ENCODE data around the gene EVPL. TPM values are rescaled to one million over a fixed set of nuclear protein-coding genes. Genes with fewer than 3 reads are reported as not detected.

The EVPL gene
- total RNA-seq, 2 experiments from 2014 or later = 0.34 to 0.47 TPM

DNA sequence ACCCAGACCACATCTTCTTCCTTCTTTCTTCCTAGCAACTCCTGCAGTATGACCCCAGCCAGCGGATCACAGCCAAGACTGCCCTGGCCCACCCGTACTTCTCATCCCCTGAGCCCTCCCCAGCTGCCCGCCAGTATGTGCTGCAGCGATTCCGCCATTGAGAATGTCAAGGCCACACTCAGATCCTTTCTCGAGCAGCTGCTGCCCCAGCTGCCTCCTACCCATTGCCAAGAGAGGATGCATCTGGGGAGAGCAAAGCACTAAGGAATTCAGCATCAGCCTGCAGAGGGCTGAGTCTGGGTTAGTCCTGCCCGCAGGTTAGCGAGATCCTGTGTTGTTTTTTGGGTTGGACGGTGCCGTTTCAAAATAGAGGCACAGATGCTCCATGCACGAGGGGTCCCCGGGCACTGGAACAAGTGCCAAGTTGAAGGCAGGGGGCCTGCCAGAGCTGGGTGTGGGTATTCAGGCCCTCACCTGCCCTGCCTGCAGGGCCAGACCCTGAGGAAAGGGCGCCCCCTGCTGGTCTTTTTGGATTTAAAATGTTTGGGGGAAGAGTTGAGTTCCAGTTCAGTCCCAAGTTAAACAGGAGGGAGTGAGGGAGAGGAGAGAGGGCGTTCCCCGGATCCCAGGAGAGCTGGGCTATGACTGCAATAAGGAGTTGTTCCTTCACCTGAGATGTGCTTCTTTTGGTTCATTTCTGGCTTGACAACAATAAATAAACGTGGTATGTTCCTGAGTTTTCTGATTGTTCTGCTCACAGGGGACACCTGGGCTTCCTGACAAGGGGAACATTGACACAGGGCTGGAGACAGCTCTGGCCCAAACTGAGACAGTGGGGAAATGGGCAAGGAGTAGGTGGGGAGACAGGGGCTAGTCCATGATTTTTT is 21.6 kb downstream of the EVPL start:
- Mint-ChIP-seq H3K9me3 (ENCODE audit: insufficient read depth) (no peaks in the 10 kb centered on the region), H3K4me3 (no peak overlapping the region), H3K4me1 (ENCODE audit: low read depth) (peaks cover 8% of the 10 kb centered on the region), H3K36me3 (ENCODE audit: low read depth) (peaks cover 3% of the 10 kb centered on the region), H3K27ac (peak overlapping the region; percentile 45), H3K27me3 (ENCODE audit: low read depth) (no peaks in the 10 kb centered on the region)
- peak; percentile 89 for DNase-seq
- peak; percentile 68 for ATAC-seq
- ChIA-PET POLR2A (no interaction called here), CTCF (interaction anchor here (0.8 to 11.4 kb wide), 28 partner anchors 7 to 252 kb away, joined by 3 to 122 read pairs (median 4); partner anchors contain the start of genes ACOX1, FBF1, MRPL38 and TEN1)

DNA sequence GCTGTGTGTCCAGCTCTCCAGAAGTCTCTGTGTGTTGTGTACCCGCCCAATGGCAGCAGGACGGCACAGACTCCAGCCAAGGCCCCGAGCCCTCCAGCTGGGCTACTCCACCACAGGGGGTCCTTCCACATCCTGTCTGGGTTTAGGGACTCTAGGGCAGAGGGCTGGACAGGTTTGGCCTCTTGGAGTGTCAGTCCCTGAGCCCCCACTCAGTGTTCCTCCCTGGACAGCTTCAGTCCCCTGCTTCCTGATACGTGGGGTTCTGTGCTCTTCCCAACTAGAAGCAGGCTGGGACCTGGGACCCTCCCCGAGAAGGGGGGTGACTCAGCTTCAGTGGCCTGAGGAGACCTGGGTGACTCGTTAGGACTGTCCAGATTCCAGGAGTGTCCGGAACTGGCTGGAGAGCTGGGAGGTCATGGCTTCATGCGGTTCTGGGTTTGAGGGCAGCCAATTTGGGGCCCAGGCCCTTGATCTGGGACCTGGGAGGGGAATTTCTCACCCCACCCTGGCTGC is 22.3 kb downstream of the EVPL start:
- H3K36me3 Mint-ChIP-seq (ENCODE audit: low read depth) = peaks cover 3% of the 10 kb centered on the region
- H3K9me3 Mint-ChIP-seq (ENCODE audit: insufficient read depth) = no peaks in the 10 kb centered on the region
- ChIA-PET CTCF (interaction anchor here (0.8 to 11.4 kb wide), 24 partner anchors 8 to 251 kb away, joined by 3 to 122 read pairs (median 4); partner anchors contain the start of genes ACOX1, FBF1, MRPL38 and TEN1), POLR2A (no interaction called here)
- ATAC-seq = no peak
- H3K27ac Mint-ChIP-seq = no peak overlapping the region
- no peaks in the 10 kb centered on the region for H3K27me3 Mint-ChIP-seq (ENCODE audit: low read depth)
- H3K4me1 Mint-ChIP-seq (ENCODE audit: low read depth) = peaks cover 8% of the 10 kb centered on the region
- no peak overlapping the region for H3K4me3 Mint-ChIP-seq
- DNase-seq = no peak

- ChIA-PET CTCF (interaction anchor here (1.3 to 11.4 kb wide), 7 partner anchors 8 to 250 kb away, joined by 4 to 122 read pairs (median 8); partner anchors contain the start of gene MRPL38), POLR2A (no interaction called here)
- no peak for ATAC-seq
- Mint-ChIP-seq H3K4me1 (ENCODE audit: low read depth) (peaks cover 8% of the 10 kb centered on the region), H3K36me3 (ENCODE audit: low read depth) (peaks cover 3% of the 10 kb centered on the region), H3K27me3 (ENCODE audit: low read depth) (no peaks in the 10 kb centered on the region), H3K27ac (no peak overlapping the region), H3K4me3 (no peak overlapping the region), H3K9me3 (ENCODE audit: insufficient read depth) (no peaks in the 10 kb centered on the region)
- DNase-seq = no peak
Measured at GRCh38 chr17:76003915-76004314, 23.2 kb downstream of the EVPL start.

GRCh38 chr17:76002100-76002499 is 25.0 kb downstream of the EVPL start:
- CTCF ChIA-PET = interaction anchor here (0.8 to 11.4 kb wide), 10 partner anchors 10 to 396 kb away, joined by 3 to 122 read pairs (median 4); partner anchors contain the start of gene MRPL38
- POLR2A ChIA-PET = no interaction called here
- ATAC-seq (no peak), DNase-seq (no peak)
- H3K36me3 Mint-ChIP-seq (ENCODE audit: low read depth) = peaks cover 3% of the 10 kb centered on the region
- no peaks in the 10 kb centered on the region for H3K27me3 Mint-ChIP-seq (ENCODE audit: low read depth)
- peaks cover 15% of the 10 kb centered on the region for H3K4me1 Mint-ChIP-seq (ENCODE audit: low read depth)
- H3K9me3 Mint-ChIP-seq (ENCODE audit: insufficient read depth) = no peaks in the 10 kb centered on the region
- H3K27ac Mint-ChIP-seq = peak overlapping the region; percentile 48
- no peak overlapping the region for H3K4me3 Mint-ChIP-seq

GRCh38 chr17:76000755-76001521 is 26.2 kb downstream of the EVPL start, which contains the start of gene CDK3:
CDK3 (plus strand) TSS chr17:76000855; CDS start chr17:76001426, 571 bp downstream.
- POLR2A ChIA-PET = interaction anchor here (0.6 kb wide), 1 partner anchor 181 kb away, joined by 3 read pairs; no protein-coding TSS in a partner anchor
- CTCF ChIA-PET = interaction anchor here (0.6 to 11.4 kb wide), 20 partner anchors 8 to 303 kb away, joined by 3 to 122 read pairs (median 4); partner anchors contain the start of genes EXOC7, FBF1 and MRPL38

DNA sequence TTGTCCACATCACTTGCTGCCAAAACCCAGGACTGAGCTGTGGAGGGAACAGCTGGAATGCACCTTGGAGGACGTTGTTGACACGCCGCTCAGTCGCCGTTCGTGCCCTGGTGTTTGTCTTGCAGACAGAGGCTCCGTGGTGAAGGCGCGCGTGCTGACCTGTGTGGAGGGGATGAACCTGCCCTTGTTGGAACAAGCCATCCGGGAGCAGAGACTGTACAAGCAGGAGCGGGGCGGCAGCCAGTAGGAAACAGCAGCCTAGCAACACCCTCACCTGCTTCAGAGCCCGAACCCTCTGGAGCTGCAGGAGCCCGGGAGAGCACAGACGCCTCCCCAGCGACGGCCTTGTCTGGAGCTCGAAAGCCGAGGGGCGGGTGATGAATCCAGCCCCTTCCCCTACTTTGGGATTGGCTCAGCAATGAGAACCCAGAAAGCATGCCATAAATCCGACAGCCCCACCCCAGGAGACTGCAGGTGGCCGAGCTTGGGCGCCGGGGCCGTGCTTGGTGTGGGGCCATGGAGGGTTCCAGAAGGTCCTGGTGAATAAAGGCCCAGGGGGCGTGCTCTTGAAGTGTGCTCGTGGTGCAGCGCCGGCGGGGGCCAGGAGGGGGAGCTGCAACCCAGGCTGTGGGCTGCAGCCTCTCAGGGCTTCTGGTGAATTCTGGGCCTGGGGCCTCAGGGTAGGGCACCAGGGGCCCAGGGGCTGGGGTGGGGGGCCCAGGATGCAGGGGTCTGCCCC is 26.9 kb downstream of the EVPL start:
- POLR2A ChIA-PET = interaction anchor here (0.6 kb wide), 3 partner anchors 104 to 274 kb away, joined by 3 read pairs; no protein-coding TSS in a partner anchor
- Mint-ChIP-seq H3K27ac (no peak overlapping the region), H3K4me3 (no peak overlapping the region), H3K36me3 (ENCODE audit: low read depth) (peaks cover under 1% of the 10 kb centered on the region), H3K9me3 (ENCODE audit: insufficient read depth) (no peaks in the 10 kb centered on the region), H3K27me3 (ENCODE audit: low read depth) (no peaks in the 10 kb centered on the region), H3K4me1 (ENCODE audit: low read depth) (peaks cover 20% of the 10 kb centered on the region)
- CTCF ChIA-PET = interaction anchor here (0.6 to 11.4 kb wide), 26 partner anchors 9 to 398 kb away, joined by 3 to 122 read pairs (median 4); partner anchors contain the start of genes EXOC7, FBF1, MRPL38 and WBP2
- peak; percentile 75 for DNase-seq
- ATAC-seq = peak; percentile 77

More at GRCh38 chr17:76000755-76001521, 26.2 kb downstream of the EVPL start, which contains the start of gene CDK3:
- DNase-seq = no peak
- Mint-ChIP-seq H3K36me3 (ENCODE audit: low read depth) (peaks cover 3% of the 10 kb centered on the region), H3K9me3 (ENCODE audit: insufficient read depth) (no peaks in the 10 kb centered on the region), H3K27me3 (ENCODE audit: low read depth) (no peaks in the 10 kb centered on the region), H3K4me3 (no peak within 1 kb of the TSS), H3K27ac (no peak within 1 kb of the TSS), H3K4me1 (ENCODE audit: low read depth) (peaks cover 26% of the 10 kb centered on the region)
- peak; percentile 10 for ATAC-seq

DNA sequence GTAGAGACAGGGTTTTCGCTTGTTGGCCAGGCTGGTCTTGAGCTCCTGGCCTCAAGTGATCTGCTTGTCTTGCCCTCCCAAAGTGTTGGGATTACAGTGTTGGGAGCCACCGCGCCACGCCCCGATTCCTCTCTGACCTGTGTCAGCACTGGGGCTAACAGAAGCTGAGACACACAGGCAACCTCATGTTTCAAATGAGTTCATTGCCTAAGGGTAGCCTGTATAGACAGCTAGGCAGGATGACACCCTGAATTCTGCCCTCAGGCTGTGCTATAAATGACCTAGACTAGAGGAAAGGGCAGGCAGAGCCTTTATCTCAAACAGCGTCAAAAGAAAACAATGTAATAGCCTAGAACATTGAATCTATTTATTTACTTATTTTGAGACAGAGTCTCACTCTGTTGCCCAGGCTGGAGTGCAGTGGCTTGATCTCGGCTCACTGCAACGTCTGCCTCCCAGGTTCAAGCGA is 28.7 kb downstream of the EVPL start:
- peaks cover 19% of the 10 kb centered on the region for H3K4me1 Mint-ChIP-seq (ENCODE audit: low read depth)
- no peak overlapping the region for H3K4me3 Mint-ChIP-seq
- H3K9me3 Mint-ChIP-seq (ENCODE audit: insufficient read depth) = no peaks in the 10 kb centered on the region
- no peak for DNase-seq
- no peak overlapping the region for H3K27ac Mint-ChIP-seq
- CTCF ChIA-PET = interaction anchor here (1.2 to 11.4 kb wide), 4 partner anchors 10 to 143 kb away, joined by 5 to 122 read pairs (median 8); partner anchors contain the start of gene WBP2
- no peaks in the 10 kb centered on the region for H3K27me3 Mint-ChIP-seq (ENCODE audit: low read depth)
- peaks cover 1% of the 10 kb centered on the region for H3K36me3 Mint-ChIP-seq (ENCODE audit: low read depth)
- POLR2A ChIA-PET = no interaction called here
- ATAC-seq = no peak

DNA sequence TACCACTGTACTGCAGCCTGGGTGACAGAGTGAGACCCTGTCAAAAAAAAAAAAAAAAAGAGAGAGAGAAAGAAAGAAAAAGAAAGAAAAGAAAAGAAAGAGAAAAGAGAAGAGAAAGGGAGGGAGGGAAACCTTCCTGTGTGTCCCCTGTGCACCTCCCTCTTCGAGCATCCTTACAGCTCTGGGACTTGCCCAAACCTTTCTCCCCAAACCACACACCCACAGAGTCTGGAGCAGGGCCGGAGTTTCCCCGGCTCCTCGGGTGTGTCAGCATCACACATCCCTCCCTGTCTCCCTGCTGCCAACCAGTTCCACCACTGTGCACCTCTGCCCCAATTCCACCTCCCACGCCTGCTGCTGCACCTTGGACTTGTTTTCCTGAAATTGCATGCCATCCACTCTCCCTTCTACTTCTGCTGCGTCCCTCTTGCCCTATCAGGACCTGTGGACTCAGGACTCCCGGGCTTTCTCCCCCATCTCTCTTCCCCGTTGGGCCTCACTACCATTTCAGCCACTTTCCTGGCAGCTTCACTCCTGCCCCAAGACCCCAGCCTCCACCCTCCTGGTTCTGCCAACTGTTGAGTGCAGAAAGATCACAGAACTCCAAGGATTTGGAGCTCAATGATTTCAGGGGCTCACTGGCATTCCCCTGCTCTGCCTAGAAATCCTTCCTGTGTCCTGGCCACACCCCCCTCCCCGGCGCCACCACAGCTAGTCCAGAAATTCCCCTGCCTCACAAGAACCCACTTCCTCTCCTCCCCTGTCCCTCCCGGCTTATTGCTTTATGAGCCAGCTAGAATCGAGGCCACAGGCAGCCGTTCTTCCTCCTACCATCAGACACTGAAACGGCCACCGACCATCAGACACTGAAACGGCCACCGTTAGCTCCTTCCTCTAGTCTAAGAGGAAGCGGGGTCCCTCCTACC is 30.2 kb downstream of the EVPL start:
- CTCF ChIA-PET = interaction anchor here (0.6 to 11.4 kb wide), 7 partner anchors 8 to 306 kb away, joined by 3 to 122 read pairs (median 3); no protein-coding TSS in a partner anchor
- peak overlapping the region; percentile 23 for H3K4me3 Mint-ChIP-seq
- H3K27ac Mint-ChIP-seq = peak overlapping the region; percentile 86
- ATAC-seq = peak; percentile 46
- peaks cover 4% of the 10 kb centered on the region for H3K36me3 Mint-ChIP-seq (ENCODE audit: low read depth)
- no peaks in the 10 kb centered on the region for H3K9me3 Mint-ChIP-seq (ENCODE audit: insufficient read depth)
- H3K4me1 Mint-ChIP-seq (ENCODE audit: low read depth) = peaks cover 19% of the 10 kb centered on the region
- POLR2A ChIA-PET = interaction anchor here (0.8 to 1.5 kb wide), 3 partner anchors 212 to 275 kb away, joined by 3 to 4 read pairs (median 3); partner anchors contain the start of gene UNK
- DNase-seq = peak; percentile 49
- H3K27me3 Mint-ChIP-seq (ENCODE audit: low read depth) = no peaks in the 10 kb centered on the region

GRCh38 chr17:75995385-75995925 is 31.7 kb downstream of the EVPL start:
- Mint-ChIP-seq H3K27ac (no peak overlapping the region), H3K4me3 (no peak overlapping the region), H3K9me3 (ENCODE audit: insufficient read depth) (no peaks in the 10 kb centered on the region), H3K4me1 (ENCODE audit: low read depth) (peaks cover 19% of the 10 kb centered on the region), H3K27me3 (ENCODE audit: low read depth) (no peaks in the 10 kb centered on the region), H3K36me3 (ENCODE audit: low read depth) (peaks cover 8% of the 10 kb centered on the region)
- DNase-seq = no peak
- ChIA-PET POLR2A (interaction anchor here (0.7 to 0.8 kb wide), 2 partner anchors 10 to 14 kb away, joined by 3 read pairs; no protein-coding TSS in a partner anchor), CTCF (interaction anchor here (2.6 to 11.4 kb wide), 2 partner anchors 10 to 17 kb away, joined by 17 to 122 read pairs; no protein-coding TSS in a partner anchor)
- ATAC-seq = no peak

Data from activated CD8-positive, alpha-beta T cell treated with anti-CD3 and anti-CD28 coated beads, Interleukin-2, amount 10 ng/mL, durations not matched to agents 7 days and 5 days (primary cell).